ENCODE results near the gene COIL.
"Not testable (repeated sequence)": the region's sequence is repeated elsewhere in the genome, so short reads cannot be mapped to it uniquely, and the experiment has no call there.

COIL gene, protein sequence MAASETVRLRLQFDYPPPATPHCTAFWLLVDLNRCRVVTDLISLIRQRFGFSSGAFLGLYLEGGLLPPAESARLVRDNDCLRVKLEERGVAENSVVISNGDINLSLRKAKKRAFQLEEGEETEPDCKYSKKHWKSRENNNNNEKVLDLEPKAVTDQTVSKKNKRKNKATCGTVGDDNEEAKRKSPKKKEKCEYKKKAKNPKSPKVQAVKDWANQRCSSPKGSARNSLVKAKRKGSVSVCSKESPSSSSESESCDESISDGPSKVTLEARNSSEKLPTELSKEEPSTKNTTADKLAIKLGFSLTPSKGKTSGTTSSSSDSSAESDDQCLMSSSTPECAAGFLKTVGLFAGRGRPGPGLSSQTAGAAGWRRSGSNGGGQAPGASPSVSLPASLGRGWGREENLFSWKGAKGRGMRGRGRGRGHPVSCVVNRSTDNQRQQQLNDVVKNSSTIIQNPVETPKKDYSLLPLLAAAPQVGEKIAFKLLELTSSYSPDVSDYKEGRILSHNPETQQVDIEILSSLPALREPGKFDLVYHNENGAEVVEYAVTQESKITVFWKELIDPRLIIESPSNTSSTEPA

DNA sequence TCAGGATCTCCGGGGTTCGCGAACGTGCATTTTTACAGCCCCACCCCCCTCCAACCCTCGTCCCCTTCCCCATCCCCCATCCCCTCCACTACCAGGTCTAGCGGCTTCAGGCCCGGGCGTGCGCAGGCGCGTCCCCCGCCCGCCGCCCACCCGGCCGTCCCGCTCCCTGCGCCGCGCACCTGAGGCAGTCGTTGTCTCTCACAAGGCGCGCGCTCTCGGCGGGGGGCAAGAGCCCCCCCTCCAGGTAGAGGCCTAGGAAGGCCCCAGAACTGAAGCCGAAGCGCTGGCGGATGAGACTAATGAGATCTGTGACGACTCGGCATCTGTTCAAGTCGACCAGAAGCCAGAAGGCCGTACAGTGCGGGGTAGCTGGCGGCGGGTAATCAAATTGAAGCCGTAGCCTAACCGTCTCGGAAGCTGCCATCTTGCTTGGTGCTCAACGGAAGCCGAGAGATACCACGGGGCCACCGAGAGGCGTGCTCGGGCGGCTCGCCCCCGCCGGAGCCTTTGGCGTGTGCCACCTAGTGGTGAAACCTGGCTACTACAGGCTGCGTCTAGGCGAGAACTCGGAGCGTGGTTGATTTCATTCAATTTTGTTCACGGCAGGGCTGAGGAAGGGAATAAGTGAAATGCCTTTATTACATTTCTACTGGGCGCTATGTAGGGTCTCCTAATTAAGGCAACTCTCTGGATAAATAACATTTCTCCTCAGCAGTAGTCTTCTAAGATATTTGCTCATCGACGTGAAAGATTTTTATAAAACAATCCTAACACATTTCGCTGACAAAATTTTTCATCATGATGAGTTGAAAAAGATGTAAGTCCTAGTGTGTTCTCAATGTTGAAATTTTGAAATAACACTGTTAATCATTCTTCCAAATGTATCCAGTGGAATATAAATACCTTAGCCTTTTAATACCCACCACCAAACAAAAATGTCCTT is at the start of gene COIL:
COIL (minus strand) TSS at position 455 of the 943 bp plus-strand sequence; CDS start at position 424, 31 bp downstream.
- DNase-seq (ENCODE audit: low read depth), result peak; percentile 84

DNA sequence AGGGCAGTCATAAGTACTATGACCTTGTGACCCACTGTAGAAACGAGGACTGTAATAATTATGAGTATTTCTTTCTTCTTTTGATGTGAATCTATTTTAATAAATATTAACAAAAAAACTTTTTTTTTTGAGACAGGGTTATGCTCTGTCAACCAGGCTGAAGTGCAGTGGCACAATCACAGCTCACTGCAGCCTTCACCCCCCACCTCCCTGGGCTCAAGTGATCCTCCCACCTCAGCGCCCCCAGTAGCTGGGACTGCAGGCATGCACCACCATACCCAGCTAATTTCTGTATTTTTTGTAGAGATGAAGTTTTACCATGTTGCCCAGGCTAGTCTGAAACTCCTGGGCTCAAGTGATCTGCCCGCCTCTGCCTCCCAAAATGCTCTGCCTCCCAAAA is 49.6 kb upstream of the COIL start:
- DNase-seq (ENCODE audit: low read depth), result no peak

DNA sequence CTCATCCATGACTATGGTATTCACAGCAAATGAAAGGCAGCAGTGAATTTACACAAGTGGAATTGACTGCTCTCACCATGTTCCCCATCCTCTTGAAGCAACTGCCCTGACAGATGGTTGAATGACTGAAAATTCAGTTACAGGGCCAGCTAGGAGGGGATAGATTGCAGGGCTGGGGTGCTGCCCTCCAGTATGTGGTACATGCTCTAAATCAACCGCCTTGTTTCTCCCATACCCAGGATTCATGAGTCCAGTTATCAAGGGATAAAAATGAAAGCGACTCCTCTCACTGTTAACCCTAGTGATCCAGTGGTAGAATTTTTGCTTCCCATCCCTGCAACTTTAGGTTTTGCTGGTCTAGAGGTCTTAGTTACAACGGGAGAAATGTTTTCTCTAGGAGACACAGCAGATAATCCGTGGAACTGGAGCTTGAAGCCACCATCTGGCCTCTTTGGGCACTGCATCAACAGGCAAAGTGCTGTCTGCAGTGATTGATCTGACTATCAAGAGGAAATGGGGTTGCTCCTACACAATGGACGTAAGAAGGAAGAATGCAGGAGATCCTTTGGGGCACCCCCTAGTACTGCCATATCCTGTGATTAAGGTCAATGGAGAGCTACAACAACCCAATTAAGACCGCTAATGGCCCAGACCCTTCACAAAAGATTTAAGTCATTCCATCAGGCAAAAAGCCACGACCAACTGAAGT is 49.0 kb upstream of the COIL start:
- no peak for DNase-seq (ENCODE audit: low read depth)

DNA sequence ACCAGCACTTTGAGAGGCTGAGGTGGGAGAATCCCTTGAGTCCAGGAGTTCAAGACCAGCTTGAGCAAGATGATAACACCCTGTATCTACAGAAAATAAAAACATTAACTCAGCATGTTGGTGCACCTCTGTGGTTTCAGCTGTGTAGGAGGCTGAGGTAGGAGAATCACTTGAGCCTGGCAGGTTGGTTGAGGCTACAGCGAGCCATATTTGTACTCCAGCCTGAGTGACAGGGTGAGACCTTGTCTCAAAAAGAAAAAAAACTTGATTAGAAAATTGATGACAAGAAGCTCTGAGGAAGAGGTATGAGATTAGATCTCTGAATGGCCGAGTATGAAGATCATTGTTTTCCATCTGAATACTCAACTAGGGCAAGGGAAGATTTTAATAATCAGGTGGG is 48.1 kb upstream of the COIL start:
- no peak for DNase-seq (ENCODE audit: low read depth)

DNA sequence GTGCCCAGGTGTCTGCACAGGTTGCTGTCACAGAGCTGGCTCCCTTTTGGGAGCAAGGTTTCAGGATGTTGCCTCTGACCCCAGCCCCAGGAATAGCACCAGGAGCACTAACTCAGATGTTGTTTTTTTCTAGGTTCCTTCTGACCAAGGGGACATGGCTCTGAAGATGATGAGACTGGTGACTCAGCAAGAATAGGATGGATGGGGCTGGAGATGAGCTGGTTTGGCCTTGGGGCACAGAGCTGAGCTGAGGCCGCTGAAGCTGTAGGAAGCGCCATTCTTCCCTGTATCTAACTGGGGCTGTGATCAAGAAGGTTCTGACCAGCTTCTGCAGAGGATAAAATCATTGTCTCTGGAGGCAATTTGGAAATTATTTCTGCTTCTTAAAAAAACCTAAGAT is 45.2 kb upstream of the COIL start:
- no peak for DNase-seq (ENCODE audit: low read depth)

DNA sequence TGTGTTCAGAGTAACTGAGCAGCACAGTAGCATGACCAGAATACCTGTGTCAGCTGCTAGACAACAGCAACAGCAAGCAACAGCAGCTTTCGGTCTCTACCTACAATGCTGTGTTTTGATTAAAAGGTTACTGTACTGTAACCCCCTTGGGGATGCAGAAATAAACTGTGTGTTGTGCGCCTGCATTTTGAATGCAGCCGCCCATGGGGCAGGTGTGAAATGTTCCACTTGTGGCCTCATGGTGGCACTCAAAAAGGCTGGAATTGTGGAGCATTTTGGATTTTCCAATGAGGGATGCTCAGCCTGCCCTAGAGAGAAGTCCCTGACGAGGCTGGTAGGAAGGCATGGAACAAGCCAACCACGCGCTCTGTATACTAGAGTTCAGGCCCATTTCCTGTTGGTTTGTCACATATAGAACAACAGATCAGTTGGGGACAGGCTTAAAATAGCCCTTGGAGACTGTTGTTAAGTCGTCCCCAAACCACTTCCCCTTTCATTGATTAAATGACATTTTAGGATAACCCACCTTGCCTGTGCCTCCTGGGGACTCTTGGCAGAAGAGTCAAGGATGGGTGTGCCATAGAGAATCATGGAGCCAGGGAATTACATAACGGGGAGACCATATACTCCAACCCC is 44.2 kb upstream of the COIL start:
- no peak for DNase-seq (ENCODE audit: low read depth)

DNA sequence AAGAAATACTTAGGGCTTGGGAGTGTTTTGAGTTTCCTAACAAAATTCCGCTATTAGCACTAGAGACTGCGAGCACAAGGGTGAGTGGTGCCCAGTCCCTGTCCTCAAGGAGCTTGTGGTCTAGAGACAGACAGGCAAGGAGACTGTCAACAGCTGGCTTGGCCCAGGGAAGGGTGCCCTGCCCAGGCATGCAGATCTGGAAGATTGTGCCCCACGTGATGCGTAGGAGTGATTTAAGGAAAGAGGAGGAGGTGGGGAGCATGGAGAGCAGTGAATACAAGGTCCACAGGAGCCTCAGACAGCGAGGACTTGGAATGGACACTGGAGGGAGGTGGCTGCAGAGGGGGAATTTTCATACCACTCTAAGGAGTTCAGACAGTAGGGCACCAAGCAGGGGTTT is 42.1 kb upstream of the COIL start:
- no peak for DNase-seq (ENCODE audit: low read depth)

DNA sequence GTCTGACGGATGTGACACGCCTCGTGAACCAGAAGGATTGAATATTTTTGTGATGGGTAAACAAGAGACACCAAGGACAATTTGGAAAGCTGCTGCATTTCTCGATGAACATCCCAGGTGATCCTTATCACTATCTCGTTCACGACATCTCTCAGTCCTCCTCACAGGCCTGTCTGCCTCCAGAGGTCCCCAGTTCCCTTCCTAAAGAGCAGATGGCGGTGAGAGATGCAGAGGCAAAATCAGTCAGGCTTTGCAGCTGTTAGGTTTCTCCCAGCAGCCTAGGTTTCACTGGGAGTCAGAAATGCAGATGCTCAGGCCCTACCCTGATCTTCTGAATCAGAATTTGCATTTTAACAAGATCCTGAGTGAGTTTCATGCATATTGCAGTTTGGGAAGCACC is 40.7 kb upstream of the COIL start:
- DNase-seq (ENCODE audit: low read depth), result no peak

DNA sequence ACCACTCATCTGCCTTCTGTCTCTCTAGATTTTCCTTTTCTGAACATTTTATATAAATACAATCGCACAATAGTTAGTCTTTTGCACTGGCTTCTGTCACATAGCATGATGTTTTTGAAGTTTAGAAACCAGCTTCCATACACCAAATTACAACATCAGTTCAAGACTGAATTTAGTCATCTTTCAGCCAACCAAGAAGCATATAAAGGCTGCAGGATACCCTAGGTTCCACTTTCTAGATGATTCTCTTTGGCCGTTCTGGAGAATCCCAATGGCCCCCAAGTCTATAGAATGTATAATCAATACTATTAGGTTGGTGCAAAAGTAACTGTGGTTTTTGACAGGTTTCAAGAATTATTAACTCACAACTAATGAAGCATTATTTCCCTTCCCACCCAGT is 36.5 kb upstream of the COIL start:
- DNase-seq (ENCODE audit: low read depth), result no peak

DNA sequence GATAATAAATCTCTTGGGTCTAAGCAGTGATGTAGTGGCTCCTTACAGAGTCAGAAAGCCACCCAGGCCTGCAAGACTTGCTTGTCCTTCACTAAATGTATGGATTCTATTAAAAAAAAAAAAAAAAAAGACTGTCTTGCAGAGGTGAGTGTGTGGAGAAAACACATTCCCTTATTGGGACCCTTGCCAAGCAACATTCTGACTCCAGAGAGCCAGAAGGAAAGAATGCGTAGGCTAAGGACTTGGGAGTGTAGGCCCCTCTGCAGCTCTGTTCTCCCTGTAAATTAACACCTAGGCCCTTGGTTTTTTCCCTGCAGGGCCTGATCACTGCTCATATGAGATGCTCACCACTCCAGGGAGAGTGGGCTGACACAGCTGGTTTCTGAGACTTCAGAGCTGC is 34.9 kb upstream of the COIL start:
- DNase-seq (ENCODE audit: low read depth), result no peak

DNA sequence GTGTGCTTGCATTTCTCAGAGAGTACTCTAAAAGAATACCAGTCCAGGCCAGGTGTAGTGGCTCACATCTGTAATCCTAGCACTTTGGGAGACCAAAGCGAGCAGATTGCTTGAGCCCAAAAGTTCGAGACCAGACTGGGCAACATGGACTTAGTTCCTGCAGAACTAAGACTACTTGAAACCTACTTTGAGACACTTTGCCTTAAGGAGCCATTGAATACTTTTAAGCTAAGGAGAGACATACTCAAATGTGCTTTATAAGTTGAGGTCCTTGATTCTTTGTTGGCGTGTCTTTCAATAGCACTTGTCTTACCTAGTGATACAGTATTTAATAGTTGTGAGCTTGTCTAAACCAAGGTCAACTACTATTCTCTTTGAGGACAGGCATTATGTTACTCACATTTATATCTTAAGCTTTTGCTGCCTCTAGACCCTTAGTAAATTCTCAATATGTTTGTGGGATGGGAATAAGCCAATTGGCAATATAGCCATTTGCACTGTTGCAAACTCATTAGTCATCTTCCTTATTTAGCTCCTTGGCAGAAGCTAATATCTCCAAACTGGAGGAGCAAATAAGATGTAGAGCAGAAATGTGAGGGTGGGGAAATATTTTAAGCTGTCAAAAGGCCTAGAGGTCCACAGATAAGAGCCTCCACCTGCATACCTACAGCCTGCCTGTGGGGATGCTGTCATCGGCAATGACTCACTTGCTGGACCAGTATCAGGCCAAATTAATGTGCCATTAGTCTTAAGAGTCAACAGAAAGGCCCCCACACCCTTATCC is 33.4 kb upstream of the COIL start:
- no peak for DNase-seq (ENCODE audit: low read depth)

DNA sequence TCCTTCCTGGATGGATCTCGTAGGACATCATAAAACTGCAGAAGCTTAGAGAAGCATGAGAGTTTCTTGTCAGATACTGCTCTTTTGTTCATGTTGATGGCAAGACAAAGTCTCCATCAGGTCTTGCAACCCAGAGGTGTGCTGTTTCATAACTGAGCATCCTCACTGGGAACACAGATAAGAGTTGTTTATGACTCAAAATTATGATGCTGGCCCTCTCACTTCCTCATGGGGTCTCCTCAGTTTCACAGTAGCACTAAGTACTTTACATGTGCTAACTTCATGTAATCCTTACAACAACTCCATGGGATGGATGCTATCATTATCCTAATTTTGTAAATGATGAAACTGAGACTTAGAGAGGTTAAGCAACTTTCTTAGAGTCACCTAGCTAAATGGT is 31.5 kb upstream of the COIL start:
- DNase-seq (ENCODE audit: low read depth), result no peak

DNA sequence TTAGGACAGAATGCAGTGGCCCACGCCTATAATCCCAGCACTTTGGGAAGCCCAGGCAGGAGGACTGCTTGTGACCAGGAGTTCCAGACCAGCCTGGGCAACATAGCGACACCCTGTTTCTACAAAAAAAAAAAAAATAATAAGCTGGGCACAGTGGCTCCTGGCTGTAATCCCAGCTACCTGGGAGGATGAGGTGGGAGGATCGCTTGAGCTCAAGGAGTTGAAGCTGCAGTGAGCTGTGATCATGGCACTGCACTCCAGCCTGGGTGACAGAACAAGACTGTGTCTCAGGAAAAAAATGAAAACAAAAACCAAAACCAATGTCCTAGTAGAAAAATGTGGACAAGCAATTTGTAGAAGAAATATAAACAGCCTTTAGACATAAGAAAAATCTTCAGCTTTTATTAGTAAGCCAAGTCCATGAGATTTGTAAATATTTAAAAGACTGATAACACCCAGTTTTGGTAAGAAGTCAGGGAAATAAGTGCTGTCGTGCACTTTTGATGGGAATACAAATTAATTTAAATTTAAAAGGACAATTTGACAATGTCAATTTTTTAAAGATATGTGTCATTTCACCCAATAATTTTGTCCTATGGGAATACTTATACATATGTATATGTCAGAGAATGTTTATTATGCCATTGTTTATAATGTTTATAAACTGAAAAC is 28.2 kb upstream of the COIL start:
- no peak for DNase-seq (ENCODE audit: low read depth)

DNA sequence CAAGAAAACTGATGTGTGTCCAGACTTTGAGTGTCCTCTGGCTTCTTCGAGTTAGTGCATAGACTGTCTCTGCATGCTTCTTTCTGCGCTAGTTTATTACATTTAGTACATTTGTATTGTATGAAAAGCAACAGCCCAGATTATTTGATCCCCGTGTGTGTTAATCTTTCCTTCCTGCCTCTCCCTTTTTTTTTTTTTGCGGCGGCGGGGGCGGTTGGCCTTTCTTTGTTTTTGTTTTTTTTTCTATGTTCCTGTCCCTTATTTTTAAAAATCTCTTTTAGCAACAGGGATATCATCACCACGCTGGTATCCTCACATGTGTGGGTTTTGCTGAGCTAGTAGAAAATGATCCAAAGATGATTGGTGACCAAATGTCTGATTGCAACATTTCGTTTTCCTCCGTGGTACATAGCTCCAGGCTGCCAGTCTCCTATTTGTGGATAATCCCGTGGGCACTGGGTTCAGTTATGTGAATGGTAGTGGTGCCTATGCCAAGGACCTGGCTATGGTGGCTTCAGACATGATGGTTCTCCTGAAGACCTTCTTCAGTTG is 26.5 kb upstream of the COIL start:
- no peak for DNase-seq (ENCODE audit: low read depth)

DNA sequence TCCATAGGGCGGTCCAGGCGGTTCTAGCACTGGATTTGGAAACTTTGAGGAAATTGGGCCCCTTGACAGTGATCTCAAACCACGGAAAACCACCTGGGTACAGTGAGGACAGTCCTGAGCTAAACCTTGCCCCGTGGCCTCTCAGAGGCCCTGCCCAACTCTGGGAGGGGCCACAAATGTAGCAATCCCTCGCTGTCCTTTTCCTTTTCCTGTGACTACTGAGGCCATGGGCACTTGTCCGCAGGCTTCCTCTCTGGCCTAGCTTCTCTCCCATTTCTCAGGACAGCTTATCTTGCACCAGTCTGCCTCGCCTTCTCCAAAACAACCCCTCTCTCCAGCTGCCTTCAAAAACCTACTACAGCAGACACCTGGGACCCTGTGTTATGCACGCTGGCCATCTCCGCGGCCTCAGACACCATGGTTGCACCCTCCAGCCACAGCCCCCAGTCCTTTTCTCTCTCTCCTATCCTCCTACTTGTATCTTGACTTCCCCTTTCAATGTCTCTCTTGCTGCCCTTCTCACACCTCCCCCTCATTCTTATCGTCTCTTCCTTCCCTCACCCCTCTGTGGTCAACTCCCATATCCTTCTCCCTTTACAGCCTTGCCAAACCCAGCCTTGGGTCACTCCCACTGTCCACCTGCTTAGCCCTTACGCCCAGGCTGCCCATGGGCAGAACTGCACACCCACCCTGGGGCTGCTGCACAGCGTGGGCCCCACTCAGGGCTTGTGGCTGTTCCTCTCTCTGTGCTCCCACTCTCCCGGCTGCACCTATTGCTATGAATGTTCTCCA is 24.7 kb upstream of the COIL start:
- no peak for DNase-seq (ENCODE audit: low read depth)

DNA sequence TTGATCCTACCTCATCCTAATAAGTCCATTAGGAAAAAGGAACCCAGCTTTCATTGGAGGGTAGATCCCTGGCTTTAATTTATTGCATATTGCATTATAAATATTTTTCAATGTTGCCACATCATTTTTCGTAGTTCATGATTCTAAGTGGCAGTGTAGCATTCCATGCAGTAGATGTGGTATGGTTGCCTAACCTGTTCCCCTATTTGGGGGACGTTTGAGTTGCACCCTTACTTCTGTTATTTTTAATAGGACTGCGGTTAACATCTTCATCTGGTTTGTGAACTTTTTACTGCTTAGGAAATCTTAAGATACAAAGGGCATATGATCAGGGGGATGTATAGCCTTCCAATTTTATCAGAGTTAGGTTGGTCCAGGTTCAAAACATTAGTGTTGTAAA is 22.5 kb upstream of the COIL start:
- DNase-seq (ENCODE audit: low read depth), result no peak

DNA sequence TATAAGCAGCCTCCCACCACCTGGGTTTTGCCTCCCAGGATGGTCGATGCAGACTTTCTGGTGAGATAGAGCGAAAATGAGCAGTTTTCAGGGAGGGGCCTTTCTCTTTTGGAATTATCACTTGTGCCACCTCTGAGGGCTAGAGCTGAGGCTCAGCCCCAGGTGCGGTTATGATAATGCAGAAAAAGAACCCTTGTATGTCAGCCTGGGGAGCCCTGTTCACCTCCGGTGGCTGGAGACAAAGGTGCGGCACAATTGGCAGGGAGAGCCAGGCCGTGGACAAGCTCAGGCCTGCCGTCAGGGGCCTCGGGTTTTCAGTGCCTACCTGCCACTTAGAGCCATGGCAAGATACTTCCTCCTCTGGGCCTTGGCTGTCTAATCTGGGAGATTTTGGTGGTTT is 21.5 kb upstream of the COIL start:
- no peak for DNase-seq (ENCODE audit: low read depth)

DNA sequence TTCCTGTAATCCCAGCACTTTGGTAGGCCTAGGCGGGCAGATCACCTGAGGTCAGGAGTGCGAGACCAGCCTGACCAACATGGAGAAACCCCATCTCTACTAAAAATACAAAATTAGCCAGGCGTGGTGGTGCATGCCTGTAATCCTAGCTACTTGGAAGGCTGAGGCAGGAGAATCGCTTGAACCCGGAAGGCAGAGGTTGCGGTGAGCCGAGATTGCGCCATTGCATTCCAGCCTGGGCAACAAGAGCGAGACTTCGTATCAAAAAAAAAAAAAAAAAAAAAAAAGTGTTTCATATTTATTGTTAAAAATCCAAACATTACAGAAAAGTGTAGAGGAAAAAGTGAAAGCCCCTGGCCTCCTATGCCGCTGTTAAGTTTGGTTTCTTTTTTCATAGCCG is 19.7 kb upstream of the COIL start:
- DNase-seq (ENCODE audit: low read depth), result not testable (repeated sequence)

DNA sequence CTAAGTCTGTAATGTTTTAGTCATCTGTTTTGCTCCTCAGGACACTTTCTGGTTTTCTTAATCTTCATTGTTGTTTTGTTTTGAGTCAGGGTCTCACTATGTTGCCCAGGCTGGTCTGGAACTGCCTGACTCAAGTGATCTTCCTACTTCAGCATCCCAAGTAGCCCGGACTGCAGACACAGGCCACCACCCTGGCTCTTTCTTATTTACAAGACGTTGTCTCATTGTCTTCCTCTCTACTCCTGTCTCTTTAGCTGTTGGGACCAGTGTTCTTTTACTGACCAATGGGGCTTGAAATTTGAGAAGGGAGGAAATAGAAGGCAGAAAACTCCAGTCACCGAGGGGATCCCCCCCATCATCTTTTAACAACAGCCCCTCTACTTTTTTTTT is 18.2 kb upstream of the COIL start:
- no peak for DNase-seq (ENCODE audit: low read depth)
